Prostate gland (tissue), 2 donors: ENCODE data around the gene THRB. TPM values are rescaled to one million over a fixed set of nuclear protein-coding genes. Genes with fewer than 3 reads are reported as not detected.
"Not testable (repeated sequence)": the region's sequence is repeated elsewhere in the genome, so short reads cannot be mapped to it uniquely, and the experiment has no call there.

Source experiments
- DNase-seq: peaks from one replicate; pipeline ENCODE4 v3.0.0-alpha.2; 2019; ENCODE audit warnings: low spot score
- H3K27ac ChIP-seq, 2 donors: fragments of 200-600 bp; sonication (generic); 2 replicates each; pipeline ENCODE4 v1.5.1; 2017 to 2019
- H3K27me3 ChIP-seq: fragments of 200-600 bp; sonication (generic); replicated peaks from 2 replicates; pipeline ENCODE4 v1.5.1; 2019; ENCODE audit not compliant: insufficient read depth
- H3K36me3 ChIP-seq, 2 donors: fragments of 200-600 bp; sonication (generic); 1 replicate in 1 of 2; 2 replicates in 1 of 2; pipeline versions ENCODE4 v1.5.1 to v1.8.1; 2017 to 2019
- H3K4me1 ChIP-seq: fragments of 200-600 bp; sonication (generic); replicated peaks from 2 replicates; pipeline ENCODE4 v1.5.1; 2019
- H3K4me3 ChIP-seq, 2 donors: fragments of 200-600 bp; sonication (generic); 2 replicates each; pipeline ENCODE4 v1.5.1; 2017 to 2019
- H3K9me3 ChIP-seq: fragments of 200-600 bp; sonication (generic); 2 replicates; pipeline ENCODE4 v1.5.1; 2017
- POLR2A ChIP-seq: fragments of 450-650 bp; IDR thresholded peaks from one replicate; pipeline ENCODE4 v1.6.1; 2016; ENCODE audit warnings: antibody characterized with exemption, mild to moderate bottlenecking
- POLR2AphosphoS5 ChIP-seq: sonication (generic); formaldehyde crosslinking; IDR thresholded peaks from one replicate; pipeline ENCODE4 v1.6.1; 2017; ENCODE audit warnings: antibody characterized with exemption
- WGBS: methylation state at CpG from one replicate; pipeline ENCODE4 v1.1.5; 2018; 5-methylcytosine and 5-hydroxymethylcytosine counted together
- intact Hi-C: fragments of 100-400 bp; cut with DNase I; formaldehyde crosslinking; loops from one replicate; pipeline ENCODE4 v1.14.2; 2022
- total RNA-seq, 2 donors: library from RNA; depleted of rRNA; stranded (reverse); fragments of >200 nt; gene quantifications; one replicate each; pipeline ENCODE4 v1.1.0, GENCODE V29; 2016
- TF ChIP-seq, protein P1 (sequence below), 4 experiments: fragments of 200-600 bp in 2 of 4; fragments of 450-650 bp in 2 of 4; sonication (generic) in 2 of 4; IDR thresholded peaks; 1 replicate in 3 of 4; 2 replicates in 1 of 4; pipeline ENCODE4 v1.5.1; 2016 to 2019; ENCODE audit warnings: antibody characterized with exemption in 4 of 4, mild to moderate bottlenecking in 2 of 4, moderate library complexity in 2 of 4

THRB gene
- total RNA-seq, 2 donors from 2014 or later: 13.0 to 39.6 TPM

DNA sequence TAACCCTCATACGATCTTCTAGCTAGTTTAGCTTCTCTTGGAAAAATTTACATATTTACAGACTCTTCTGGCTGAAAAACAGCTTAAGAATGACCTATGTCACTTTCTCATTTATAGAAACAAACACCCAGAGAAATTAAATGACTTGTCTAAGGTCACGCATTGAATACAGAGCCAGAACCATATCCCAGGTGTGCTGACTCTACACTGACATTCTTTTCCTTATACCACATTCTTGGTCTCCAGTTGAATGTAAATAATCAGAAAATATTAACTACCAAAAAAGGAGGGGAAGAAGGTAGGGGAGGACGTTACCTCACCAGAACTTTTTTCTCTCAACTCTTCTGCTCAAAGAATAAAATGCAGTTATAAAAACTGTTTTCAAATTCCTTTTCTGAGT, 95.0 kb downstream of the THRB start:
- WGBS: 88% methylated on average over 3 of the region's 3 CpGs
- H3K9me3 ChIP-seq: no peaks in the 10 kb centered on the region
- TF ChIP-seq POLR2A: no peak
- TF ChIP-seq, protein P1, sequence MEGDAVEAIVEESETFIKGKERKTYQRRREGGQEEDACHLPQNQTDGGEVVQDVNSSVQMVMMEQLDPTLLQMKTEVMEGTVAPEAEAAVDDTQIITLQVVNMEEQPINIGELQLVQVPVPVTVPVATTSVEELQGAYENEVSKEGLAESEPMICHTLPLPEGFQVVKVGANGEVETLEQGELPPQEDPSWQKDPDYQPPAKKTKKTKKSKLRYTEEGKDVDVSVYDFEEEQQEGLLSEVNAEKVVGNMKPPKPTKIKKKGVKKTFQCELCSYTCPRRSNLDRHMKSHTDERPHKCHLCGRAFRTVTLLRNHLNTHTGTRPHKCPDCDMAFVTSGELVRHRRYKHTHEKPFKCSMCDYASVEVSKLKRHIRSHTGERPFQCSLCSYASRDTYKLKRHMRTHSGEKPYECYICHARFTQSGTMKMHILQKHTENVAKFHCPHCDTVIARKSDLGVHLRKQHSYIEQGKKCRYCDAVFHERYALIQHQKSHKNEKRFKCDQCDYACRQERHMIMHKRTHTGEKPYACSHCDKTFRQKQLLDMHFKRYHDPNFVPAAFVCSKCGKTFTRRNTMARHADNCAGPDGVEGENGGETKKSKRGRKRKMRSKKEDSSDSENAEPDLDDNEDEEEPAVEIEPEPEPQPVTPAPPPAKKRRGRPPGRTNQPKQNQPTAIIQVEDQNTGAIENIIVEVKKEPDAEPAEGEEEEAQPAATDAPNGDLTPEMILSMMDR (IDR thresholded peaks at IDR 0.05): no peak
- no peak for TF ChIP-seq POLR2AphosphoS5
- no peak overlapping the region for H3K4me3 ChIP-seq
- no peaks in the 10 kb centered on the region for H3K36me3 ChIP-seq
- peaks cover 8% of the 10 kb centered on the region for H3K4me1 ChIP-seq
- H3K27me3 ChIP-seq: no peaks in the 10 kb centered on the region
- intact Hi-C loops: no loop called here
- H3K27ac ChIP-seq: no peak overlapping the region
- no peak for DNase-seq

DNA sequence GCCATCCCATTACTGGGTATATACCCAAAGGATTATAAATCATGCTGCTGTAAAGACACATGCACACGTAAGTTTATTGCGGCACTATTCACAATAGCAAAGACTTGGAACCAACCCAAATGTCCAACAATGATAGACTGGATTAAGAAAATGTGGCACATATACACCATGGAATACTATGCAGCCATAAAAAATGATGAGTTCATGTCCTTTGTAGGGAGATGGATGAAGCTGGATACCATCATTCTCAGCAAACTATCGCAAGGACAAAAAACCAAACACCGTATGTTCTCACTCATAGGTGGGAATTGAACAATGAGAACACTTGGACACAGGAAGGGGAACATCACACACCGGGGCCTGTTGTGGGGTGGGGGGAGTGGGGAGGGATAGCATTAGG, 95.9 kb downstream of the THRB start:
- WGBS: 95% methylated on average over 5 of the region's 5 CpGs
- H3K27ac ChIP-seq: not testable (repeated sequence)

DNA sequence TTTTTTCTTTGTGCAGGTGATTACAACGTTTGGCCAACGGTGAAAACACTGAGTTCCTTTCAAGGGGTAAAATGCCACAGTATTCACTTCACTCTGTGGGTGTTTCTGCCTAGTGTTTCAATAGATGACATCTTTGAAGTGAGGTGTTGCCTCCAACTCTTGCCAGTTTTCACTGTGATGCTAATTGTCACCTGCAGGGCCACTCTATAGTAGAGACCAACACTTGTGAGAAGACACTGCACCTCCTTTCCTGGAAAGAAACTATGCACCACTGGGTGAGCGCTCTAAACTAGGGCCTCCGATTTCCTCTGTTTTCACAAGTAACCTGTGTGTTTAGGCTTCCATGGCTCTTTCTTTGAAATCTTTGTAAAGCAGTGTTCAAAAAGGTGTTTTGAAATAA, 98.3 kb downstream of the THRB start:
- 74% methylated on average over 4 of the region's 4 CpGs for WGBS
- intact Hi-C loops: no loop called here
- no peaks in the 10 kb centered on the region for H3K27me3 ChIP-seq
- H3K27ac ChIP-seq: no peak overlapping the region
- H3K36me3 ChIP-seq: no peaks in the 10 kb centered on the region
- TF ChIP-seq POLR2AphosphoS5 (no peak), POLR2A (no peak)
- TF ChIP-seq, protein P1 (IDR thresholded peaks at IDR 0.05): no peak
- no peak for DNase-seq
- no peak overlapping the region for H3K4me3 ChIP-seq
- H3K4me1 ChIP-seq: peaks cover under 1% of the 10 kb centered on the region
- H3K9me3 ChIP-seq: no peaks in the 10 kb centered on the region

More for the DNA sequence above, 95.9 kb downstream of the THRB start:
- H3K27me3 ChIP-seq, DNase-seq, H3K4me3 ChIP-seq, H3K4me1 ChIP-seq, intact Hi-C loops, H3K9me3 ChIP-seq, H3K36me3 ChIP-seq: not testable (repeated sequence)

DNA sequence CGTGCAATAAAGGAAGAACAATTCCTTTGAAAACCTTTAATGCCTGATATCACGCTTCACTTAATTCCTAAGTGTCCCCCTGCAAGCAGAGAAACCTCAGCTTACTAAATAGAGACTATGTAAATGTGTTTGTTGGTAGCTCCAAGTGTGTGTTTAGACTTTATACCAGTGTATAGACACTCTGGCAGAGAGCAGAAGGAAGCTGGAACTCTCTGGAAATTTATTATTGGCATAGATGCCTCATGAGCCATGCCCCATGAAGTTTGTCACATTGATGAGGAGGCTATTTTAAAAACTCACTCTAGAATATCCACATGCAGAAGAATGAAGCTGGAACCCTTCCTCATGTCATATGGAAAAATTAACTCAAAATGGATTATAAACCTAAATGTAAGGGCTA, 99.9 kb downstream of the THRB start:
- WGBS: 80% methylated on average over 2 of the region's 2 CpGs
- H3K27ac ChIP-seq: no peak overlapping the region
- no peak overlapping the region for H3K4me3 ChIP-seq
- intact Hi-C loops: no loop called here
- no peak for TF ChIP-seq POLR2AphosphoS5
- TF ChIP-seq POLR2A: no peak
- TF ChIP-seq, protein P1 (IDR thresholded peaks at IDR 0.05): no peak
- H3K36me3 ChIP-seq: no peaks in the 10 kb centered on the region
- no peak for DNase-seq
- no peaks in the 10 kb centered on the region for H3K9me3 ChIP-seq
- no peaks in the 10 kb centered on the region for H3K27me3 ChIP-seq
- H3K4me1 ChIP-seq: no peaks in the 10 kb centered on the region

DNA sequence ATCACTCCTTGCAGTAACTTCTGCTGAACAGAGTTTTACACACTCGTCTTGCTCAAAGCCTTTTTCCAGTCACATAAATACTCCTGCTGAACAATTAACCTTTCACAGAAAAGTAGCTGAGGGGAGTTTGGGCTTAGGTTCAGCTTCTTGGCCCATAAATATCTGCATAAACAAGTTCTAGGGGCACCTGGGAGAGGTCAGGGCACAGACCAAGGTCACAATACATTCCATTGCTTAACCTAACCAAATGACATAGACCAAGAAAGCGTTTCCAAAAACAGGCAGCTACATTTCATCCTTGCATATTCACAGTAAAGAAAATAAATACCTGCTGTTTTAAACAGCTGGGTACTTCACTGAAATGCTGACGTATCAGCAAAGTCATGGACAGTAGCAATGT, 101.3 kb downstream of the THRB start:
- H3K36me3 ChIP-seq: no peaks in the 10 kb centered on the region
- no peak overlapping the region for H3K4me3 ChIP-seq
- DNase-seq: no peak
- H3K9me3 ChIP-seq: no peaks in the 10 kb centered on the region
- intact Hi-C loops: no loop called here
- no peaks in the 10 kb centered on the region for H3K27me3 ChIP-seq
- H3K27ac ChIP-seq: no peak overlapping the region
- H3K4me1 ChIP-seq: no peaks in the 10 kb centered on the region
- TF ChIP-seq POLR2AphosphoS5 (no peak), POLR2A (no peak)
- TF ChIP-seq, protein P1 (IDR thresholded peaks at IDR 0.05): no peak
- 64% methylated on average over 3 of the region's 3 CpGs for WGBS
